Endothelial cell of hepatic sinusoid (primary cell): ENCODE results near the gene SAMD11.
"Not testable (repeated sequence)": the region's sequence is repeated elsewhere in the genome, so short reads cannot be mapped to it uniquely, and the experiment has no call there.

Source experiments
- in situ Hi-C: cut with HindIII; loops from 2 replicates; pipeline ENCODE4 v1.10.0; 2017; ENCODE audit warnings: low sequenced_read_pairs

Gene SAMD11

DNA sequence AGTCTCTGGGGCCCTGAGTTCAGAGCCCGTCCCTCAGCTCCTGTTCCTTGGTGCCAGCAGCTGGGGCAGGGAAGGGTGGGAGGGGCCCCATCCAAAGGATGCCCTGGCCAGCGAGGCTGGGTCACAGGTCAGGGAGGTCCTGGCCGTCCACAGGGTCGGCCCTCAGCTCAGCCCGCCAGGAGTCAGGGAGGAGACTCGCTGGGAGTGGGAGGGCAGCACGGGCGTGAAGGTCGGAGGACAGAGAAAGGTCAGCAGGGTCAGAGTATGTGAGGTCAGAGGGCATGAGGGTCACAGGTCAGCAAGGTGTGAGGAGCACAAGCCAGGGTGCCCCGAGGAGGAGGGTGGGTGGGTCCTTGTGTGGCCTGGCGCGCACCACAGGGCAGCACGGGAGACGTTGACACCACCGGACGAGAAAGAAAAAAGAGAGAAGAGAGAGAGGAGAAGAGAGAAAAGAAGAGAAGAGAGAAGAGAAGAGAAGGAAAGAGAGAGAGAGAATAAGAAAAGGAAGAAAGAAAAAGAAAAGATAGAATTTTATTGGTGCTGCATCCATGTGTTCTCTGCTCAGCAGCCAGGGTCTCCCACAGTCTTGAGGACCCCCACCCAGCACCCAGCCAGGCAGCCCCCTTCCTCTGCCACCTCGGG, 51.1 kb downstream of the SAMD11 start:
- in situ Hi-C loops: no loop called here

DNA sequence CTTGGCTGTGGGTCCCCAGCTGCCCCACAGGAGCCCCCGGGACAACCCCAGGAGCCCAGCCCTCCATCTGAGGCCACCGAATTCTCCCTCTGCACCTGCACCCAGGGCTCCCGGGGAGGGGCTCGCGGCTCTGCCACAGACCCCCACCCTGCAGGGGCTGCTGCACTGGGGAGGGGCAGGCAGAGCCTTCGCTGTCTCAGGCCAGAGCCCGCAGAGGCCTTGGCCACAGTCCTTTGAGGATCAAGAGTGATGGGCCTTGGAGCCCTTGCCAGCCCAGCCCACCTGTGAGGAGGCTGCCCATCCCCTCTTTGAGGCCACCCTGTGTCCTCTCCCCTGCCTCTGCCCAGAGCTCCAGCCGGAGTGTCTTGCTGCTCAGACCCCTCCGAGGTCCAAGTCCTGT, 51.6 kb downstream of the SAMD11 start:
- in situ Hi-C loops: no loop called here

DNA sequence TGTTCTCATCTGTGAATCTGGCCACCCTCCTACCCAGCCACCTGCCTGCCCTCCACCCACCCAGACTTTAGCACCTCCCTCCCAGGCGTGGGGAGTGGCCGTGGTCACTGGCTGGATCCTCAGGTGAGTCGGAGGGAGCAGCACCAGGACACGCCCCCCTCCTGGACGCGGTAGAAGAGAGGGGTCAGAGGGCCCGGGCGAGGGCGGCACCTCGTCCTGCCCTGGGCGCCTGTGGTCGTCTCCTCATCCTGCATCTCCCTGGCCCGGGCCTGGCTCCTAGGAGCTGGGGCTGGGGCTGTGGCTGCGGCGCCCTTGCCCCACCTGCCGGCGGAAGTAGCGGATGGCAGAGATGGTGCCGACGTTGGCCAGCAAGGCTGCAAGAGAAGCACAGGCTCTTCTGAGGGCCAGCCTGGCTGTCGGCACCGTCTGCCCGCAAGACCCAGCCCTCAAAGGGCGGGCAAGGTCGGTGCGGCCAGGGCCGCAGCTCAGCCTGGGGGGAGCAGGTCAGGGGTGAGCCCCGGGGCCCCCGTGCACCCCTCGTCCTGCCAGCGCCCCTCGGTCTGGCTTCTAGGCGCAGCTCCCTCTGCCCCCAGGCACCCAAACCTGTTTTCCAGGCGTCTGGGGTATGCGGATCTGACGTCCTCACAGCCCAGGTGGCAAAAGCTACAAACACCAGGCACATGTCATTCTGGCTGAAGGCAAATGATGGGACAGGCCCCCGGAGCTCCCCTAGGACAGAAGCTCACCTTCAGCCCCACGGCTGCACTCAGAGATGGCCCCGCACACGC, 52.4 kb downstream of the SAMD11 start:
- in situ Hi-C loops: no loop called here

DNA sequence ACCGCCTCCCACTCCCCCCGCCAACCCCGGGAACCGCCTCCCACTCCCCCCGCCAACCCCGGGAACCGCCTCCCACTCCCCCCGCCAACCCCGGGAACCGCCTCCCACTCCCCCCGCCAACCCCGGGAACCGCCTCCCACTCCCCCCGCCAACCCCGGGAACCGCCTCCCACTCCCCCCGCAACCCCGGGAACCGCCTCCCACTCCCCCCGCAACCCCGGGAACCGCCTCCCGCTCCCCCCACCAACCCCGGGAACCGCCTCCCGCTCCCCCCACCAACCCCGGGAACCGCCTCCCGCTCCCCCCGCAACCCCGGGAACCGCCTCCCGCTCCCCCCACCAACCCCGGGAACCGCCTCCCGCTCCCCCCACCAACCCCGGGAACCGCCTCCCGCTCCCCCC, 53.1 kb downstream of the SAMD11 start:
- in situ Hi-C loops: not testable (repeated sequence)

DNA sequence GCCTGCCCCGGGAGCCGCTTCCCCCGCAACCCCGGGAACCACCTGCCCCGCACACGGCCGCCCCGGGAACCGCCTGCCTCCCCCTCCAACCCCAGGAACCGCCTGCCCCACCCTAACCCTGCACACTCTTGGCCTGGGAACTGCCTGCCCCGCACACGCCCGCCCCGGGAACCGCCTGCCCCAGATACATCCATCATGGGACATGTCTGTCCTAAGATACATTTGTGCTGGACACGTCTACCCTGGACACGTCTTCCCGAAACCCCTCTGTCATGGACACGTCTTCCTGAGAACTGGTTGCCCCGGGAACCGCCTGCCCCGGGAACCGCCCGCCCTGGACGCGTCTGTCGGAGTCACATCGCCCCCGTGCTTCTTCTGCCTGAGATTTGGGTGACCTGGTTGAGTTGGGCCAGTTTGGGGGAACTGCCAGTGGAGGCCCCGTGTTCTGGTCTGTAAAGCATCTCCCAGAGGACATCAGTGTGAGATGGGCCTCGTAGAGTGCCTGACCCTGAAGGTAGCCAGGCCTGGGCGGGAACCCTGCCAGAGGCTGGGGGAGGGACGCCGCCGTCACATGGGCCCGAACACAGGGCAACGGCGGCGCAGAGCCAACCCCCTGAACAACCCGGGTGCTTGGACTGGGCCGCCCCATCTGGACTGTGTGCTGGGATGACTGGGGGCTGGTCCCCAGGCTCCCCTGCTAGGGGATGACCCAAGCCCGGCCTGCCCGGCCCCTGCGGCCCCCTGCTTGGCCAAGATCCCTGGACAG, 54.5 kb downstream of the SAMD11 start:
- in situ Hi-C loops: no loop called here

DNA sequence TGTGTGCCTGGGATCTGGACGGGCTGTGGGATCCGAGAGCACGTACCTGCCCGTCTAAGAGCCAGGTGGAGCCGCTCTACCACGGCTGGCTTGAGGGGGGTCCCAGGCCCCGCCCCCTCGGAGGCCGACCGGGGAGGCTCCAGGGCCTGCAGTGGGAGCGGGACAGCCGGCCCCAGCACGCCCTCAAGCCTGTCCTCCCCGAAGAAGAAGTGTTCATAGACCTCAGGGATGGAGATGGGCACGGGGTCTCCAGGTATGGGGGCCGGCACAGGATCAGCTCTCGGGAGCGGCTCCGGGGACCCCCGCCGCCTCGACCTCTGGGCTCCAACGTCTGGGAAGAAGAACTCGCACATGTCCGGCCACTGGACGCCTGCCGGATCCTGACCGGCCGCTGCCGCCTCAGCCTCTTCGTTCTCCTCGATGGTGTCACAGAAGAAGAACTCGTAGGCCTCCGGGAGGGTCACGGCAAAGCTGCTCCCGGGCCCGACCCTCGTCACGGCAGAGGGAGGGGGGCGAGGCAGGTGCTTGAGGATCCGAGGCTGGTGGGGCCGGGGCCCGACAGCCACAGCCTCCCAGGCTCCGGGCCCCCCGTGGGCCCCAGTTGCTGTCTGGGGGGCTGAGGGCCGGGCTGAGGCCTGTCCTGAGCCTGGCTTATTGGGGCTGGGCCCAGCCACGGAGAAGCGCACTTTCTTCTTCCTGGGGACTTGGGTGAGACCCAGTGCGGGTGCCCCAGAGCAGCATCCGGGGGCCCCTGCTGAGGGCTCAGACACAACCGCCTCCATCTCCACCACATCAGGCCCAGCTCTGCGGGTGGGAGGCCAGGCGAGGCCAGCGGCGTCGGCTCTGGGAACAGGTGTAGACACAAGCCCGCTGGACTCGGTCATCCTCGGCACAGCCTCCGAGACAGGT, 55.4 kb downstream of the SAMD11 start:
- in situ Hi-C loops: no loop called here

DNA sequence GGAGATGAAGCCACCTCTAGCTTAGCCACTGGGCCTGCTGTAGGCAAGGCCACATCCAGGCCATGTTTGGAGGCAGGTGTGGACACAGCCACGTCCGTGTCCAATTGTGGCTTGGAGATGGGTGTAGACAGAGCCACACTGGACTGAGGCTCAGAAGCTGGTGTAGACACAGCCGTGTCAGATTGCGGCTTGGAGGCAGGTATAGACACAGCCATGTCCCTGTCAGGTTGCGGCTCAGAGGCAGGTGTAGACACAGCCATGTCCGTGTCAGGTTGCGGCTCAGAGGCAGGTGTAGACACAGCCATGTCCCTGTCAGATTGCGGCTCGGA, 56.0 kb downstream of the SAMD11 start:
- in situ Hi-C loops: no loop called here

DNA sequence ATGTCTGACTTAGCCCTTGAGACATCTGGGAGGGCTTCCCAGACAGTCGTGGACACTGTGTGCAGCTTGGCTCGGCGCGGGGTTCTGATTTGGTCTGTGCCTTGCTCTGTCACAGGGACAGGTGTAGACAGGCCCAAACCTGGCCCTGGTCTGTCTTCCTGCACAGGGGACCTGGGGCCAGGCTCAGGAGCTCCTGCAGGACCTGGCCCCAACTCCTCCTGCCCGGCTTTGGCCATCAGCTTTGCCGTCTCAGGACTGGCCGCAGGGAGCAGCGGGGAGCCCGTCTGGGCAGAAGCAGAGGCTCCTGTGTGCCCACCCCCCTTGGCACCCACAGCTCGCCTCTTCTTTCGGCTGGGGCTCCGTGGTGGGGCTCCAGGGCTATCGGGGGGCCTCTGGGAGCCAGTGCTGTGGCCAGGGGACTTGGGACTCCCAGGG, 56.4 kb downstream of the SAMD11 start:
- in situ Hi-C loops: no loop called here

DNA sequence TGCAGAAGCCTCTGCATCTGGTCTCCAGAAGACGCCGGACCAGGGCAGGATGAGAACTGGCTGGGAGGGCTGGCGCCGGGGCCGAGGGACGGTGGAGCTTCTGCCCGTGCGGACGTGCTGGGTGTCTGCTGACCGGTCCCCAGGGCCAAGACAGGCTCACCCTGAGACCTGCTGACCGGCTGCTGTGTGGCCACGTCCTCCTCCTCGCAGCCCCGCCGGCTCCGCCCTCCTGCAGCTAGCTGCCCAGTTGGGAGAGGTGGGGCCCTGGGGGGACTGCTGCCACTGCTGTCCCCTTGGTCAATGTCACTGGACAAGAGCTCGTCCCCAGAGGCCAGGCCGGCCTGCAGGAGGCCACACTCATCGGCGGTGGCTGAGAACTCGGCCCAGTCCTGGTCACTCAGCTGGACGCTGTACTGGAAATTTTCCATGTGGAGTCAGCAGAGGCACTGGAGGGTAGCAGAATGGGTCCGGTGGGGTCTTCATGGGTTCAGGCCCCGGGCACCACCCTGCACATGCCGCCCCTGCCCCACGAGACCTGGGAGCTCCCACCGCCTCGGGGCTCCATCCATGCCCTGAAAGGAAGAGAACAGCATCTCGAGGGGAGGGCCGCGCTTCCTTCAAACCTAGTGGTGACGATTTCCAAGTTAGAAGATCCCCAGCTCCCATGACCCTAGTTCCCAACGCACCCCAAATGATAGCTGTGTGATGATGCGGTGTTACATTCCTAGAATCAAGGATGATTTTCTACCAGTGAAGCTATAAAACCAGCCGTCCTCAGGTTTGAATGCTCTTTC, 57.1 kb downstream of the SAMD11 start:
- in situ Hi-C loops: no loop called here

DNA sequence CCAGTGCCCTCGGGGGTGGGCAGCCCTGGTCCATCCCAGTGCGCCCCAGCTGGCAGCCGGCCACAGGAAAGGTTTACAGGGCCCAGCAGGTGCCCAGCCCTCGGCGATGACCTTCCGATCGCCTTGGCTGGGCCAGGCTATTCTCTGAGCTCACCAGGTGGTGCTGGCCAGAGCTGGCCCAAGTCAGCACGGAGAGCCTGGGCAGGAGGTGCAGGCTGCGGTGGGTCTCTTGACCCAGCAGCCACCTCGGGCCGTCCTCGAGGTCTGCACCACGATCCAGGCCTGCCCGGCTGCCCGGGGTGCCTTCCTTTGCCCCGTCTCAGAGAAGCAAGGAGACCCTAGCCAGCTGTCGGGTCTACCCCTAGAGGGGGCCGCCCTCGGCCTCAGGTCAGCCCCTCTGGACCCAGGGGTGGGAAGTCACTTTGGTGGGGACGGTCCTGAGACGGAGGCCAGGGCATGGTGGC, 57.8 kb downstream of the SAMD11 start:
- in situ Hi-C loops: no loop called here

DNA sequence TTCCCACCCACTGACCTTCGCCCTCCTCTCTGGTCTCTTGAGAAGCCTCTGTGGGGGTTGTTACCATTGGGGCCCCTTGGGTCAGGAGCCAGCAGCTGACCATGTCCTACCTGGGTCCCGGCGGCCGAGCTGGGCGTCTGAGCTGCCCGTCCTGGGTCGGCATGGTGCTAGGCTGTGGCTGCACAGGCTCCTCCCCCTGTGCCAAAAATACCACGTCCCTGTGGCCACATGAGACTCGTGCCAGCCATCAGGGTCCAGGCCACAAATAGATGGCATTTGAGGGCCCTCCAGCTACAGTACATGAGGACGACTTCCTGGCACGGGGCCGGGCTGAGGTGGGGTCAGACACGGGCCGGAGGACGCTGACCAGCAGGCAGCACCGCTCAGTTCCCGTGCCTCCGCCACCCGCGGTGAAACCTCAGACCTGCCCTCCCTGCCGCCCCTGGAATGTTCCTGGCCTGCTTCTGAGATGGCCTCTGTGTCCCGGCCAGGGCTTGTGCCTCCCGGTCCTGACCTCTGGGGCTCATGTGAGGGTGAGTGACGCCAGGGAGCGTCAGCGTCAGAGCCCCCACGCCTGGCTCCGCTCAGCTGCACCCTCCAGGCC, 58.3 kb downstream of the SAMD11 start, which contains the start of gene PERM1:
TSS of gene PERM1 (minus strand) at position 139 of the 604 bp plus-strand sequence. CDS start 1,064 bp downstream, outside the sequence.
- in situ Hi-C loops: no loop called here

DNA sequence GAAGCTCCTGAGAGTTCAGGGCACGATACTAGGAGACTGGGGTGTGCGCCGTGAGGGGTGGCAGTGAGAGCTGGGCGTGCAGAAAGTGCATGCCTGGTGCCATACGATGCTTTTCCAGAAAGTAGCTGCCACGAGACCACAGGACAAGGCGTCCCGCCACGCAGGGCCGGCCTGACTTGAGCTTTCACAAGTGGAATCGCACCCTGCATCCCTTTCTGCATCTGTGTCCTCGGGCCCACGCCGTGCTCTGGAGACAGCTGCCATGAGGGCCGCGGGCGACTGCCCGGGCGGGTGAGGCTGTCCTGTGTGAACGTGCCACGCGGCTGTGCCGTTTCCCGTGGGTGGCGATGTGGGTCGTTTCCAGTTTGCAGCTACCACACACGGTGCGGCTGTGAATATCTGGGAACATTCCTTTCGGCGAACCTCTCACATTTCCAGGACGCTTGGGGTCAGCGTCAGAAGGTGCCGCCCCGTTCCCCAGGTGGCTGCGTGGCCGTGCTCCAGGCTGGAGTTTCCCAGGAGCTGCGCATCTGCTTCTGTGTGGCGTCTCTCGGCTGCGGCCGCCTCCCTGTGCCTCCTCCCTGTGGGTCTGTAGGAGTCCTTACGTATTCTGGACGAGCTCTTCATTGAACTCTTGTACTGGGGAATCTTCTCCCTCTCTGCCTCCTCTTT, 59.2 kb downstream of the SAMD11 start:
- in situ Hi-C loops: no loop called here

DNA sequence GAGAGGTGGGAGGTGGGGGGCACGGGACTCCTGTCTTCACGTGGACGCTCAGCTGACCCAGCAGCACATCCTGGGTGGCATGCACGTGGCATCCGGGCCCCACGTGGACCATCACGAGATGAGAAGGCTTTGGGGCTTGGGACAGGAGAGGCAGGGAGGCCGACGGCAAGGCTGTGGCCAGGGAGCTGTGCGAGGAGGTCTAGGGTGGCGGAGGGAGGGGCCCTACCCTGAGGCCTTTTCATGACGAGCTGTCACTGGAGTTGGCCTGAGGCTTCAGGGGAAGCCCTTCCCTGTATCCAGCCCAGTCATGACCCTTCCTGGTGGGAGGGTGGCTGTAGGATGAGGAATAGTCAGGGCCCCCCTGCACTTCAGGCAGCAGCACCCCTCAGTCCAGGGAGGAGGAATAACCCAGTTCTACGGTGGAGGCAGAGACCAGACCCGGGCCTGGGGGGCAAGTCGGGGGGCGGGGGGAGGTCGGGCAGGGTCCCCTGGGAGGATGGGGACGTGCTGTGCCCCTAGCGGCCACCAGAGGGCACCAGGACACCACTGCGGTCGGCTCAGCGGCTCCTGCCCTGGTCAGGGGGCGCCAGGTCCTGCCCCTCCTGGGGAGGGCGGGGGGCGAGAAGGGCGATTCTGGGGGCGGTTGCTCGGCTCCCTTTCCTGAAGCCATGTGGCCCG, 60.2 kb downstream of the SAMD11 start:
- in situ Hi-C loops: no loop called here

DNA sequence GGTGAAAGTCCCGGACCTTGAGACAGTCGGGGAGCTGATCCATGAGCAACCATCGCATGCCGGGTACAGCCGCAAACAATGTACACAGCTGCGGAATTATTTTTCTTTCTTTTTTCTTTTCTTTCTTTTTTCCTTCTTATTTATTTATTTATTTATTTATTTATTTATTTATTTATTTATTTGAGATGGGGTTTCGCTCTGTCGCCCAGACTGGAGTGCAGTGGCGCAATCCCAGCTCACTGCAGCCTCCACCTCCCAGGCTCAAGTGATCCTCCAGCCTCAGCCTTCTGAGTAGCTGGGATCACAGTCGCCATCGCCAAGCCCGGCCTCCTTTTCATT, 60.7 kb downstream of the SAMD11 start:
- in situ Hi-C loops: no loop called here

DNA sequence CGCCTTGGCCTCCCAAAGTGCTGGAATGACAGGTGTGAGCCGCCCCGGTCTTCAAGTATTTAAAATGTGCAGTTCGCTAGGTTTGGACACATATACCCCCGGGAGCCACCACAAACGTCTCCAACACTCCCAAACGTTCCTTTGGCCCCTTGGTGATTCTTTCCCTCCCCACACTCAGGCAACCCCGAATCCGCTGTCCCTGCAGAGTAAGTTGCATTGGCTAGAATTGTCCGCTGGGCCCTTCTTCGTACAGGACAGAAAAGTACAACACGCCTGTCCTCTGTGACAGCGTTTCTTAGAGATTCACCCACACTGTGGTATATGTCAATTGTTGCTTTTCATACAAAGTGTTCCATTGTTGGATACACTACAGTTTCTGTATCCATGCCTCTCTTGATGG, 61.4 kb downstream of the SAMD11 start:
- in situ Hi-C loops: no loop called here

DNA sequence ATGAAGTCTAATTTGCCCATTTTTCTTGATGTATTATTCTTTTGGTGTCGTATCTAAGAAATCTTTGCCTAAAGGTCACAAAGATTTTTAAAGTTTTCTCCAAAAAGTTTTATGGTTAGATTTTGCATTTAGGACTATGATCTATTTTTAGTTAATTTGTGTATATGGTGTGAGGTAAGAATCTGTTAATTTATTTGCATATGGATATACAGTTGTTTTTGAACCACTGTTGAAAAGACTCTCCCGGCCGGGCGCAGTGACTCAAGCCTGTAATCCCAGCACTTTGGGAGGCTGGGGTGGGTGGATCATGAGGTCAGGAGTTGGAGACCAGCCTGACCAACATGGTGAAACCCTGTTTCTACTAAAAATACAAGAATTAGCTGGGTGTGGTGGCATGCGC, 64.3 kb downstream of the SAMD11 start:
- in situ Hi-C loops: not testable (repeated sequence)

DNA sequence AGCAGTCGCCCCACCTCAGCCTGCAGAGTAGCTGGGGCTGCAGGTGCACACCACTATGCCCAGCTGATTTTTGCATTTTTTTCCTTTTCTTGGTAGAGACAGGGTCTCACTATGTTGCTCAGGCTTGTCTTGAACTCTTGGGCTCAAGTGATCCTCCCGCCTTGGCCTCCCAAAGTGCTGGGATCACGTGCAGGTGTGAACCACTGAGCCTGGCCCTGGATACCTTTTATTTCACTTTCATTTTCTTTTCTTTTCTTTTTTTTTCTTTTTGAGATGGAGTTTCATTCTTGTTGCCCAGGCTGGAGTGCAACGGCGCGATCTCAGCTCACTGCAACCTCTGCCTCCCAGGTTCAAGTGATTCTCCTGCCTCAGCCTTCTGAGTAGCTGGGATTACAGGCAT, 67.6 kb downstream of the SAMD11 start:
- in situ Hi-C loops: not testable (repeated sequence)

DNA sequence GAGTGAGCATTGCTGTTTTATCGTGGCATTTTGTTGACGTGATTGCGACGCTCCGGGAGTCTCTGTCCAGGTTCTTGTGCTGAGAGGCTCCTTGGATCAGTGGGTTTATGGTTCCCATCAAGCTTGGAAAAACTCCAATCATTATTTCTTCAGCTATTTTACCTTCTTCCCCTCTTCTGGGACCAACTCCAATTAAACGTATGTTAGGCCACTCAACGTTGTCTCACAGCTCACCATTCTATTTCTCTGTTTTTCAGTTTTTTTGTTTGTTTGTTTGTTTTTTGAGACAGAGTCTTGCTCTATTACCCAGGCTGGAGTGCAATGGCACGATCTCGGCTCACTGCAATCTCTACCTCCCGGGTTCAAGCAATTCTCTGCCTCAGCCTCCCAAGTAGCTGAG, 68.2 kb downstream of the SAMD11 start:
- in situ Hi-C loops: no loop called here

DNA sequence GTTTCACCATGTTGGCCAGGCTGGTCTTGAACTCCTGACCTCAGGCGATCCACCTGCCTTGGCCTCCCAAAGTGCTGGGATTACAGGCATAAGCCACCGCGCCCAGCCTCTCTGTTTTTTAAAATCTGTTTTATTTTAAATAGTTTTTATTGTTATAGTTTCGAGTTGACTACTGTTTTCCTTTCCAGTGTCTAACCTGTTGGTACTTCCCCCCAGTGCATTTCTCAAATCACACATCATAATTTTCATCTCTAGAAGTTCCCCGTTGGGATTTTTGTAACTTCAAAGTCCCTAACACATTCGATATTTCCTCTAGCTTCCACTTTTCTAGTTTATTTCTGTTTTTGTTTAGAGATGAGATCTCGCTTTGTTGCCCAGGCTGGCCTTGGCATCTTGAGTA, 68.6 kb downstream of the SAMD11 start:
- in situ Hi-C loops: no loop called here
